HG03442 (cell line): ENCODE data around the gene HMOX2.
A peak's percentile ranks its signal among the peaks of the same experiment; 100 is the strongest.

Experiments
- ATAC-seq: cut with Tn5 transposase; IDR thresholded peaks from one replicate; pipeline ENCODE4 v1.9.1; 2021; ENCODE audit warnings: mild to moderate bottlenecking, moderate library complexity; ENCODE audit not compliant: unreplicated experiment

HMOX2 gene, protein sequence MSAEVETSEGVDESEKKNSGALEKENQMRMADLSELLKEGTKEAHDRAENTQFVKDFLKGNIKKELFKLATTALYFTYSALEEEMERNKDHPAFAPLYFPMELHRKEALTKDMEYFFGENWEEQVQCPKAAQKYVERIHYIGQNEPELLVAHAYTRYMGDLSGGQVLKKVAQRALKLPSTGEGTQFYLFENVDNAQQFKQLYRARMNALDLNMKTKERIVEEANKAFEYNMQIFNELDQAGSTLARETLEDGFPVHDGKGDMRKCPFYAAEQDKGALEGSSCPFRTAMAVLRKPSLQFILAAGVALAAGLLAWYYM

DNA sequence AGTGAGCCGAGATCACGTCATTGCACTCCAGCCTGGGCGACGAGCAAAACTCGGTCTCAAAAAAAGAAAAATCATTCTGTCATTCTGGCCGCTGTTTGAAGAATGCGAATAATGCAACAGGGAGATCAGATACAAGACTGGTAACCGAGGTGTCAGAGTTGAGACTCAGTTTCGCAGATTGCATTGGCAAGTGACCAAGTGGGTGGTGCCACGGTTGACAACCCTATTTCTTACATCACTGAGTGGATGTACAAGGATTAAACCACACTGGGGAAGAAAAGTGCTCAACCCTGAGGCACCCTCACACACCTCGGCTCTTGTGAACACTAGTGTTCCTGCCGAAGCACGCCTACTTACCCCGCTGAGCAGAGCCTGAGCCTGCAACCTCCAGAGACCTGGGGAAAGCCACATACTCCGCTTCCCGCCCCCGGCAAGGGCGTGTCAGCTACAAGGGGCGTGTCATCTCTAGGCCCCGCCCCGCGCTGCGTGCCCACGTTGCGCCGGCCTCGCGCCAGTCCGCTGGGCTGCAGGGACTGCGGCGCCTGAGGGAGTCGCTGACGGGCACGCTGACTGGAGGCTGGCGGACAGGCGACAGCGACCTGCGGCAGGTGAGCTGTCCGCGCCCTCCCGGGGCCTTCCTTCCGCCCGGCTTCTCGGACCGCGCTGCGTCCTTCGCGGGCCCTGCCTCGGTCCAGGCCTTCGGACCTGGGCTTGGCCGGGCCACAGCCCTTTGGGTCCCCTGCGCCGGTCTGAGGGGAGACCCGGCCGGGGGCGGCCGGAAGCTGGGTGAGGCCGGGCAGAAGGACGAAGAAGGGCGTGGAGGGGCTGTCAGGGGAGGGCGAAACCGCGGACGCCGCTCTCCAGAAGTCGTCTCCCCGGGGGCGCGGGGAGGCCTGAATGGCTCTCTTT lies at the start of gene HMOX2:
TSS of gene HMOX2 (plus strand) at position 519 of the 909 bp plus-strand sequence. CDS start 29,127 bp downstream, outside the sequence.
- peak; percentile 82 for ATAC-seq

DNA sequence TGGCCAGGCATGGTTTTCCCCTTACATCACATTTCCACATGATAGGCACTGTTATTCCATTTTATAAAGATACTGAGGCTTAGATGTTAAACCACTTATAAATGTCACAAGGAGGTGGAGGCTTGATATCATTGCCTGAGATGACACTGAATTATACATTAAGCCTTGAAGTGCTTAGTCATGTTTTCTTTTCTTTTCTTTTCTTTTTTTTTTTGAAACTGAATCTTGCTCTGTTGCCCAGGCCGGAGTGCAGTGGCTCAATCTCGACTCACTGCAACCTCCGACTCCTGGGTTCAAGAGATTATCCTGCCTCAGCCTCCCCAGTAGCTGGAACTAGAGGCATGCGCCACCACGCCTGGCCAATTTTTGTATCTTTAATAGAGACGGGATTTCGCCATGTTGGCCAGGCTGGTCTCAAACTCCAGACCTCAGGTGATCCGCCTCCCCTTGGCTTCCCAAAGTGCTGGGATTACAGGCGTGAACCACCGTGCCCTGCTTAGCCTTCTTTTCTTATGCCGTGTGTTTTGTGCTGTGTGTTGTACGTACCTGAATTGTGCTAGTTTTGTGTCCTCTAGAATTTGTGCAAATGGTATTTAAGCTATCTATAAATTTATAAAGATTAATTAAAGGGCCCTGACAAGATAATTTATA lies 49.4 kb upstream of the HMOX2 start:
- ATAC-seq, result no peak

DNA sequence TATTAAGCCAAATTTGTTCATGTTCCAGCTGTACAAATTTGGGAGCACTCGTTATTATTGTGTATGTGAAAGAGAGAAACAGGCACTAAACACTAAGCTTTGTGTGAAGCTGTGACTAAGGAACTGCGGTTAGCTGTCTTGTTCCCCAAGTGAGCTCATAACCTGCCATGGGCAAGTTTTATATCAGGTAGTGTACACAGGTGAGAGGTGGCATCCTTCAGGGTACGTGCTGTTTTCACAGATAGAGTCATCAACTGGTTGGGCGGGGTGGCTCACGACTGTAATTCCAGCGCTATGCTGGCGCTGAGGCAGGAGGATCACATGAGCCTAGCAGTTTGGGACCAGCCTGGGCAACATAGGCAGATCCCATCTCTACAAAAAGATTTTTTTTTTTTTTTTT lies 47.7 kb upstream of the HMOX2 start:
- no peak for ATAC-seq

DNA sequence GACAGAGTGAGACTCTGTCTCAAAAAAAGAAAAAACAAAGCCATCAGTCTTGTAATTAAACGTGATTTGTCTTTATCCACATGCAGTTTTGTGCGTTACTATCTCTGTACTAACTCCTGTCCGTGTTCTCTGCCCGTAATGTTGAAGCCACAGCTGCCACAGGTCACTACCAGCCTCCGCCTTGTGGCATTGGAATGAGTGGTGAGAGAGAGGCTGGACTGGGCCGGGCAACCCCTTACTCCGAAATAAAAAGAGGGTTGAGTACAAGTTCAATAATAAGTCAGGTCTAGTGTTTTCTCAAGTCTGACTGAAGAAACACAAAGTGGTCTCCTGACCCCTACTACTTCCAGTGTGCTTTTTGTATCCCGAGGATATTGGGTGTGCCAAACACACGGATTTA lies 45.2 kb upstream of the HMOX2 start:
- no peak for ATAC-seq

DNA sequence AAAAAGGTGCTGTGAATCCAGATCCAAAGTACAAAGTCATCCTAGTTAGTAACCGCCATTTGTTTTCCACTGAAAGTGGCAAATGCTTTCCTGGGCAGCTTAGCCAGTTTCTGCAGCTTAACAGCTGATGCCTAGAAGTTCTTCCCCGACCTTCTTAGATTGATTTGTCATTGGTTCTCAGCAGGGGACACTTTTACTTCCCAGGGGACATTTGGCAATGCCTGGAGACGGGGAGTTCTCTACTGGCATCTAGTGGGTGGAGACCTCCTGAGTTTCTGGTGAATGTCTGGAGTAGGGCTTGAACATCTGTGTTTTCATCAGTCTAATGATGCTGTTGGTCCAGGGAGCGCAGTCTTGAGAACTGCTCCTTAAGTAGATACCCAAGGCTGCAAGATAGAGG lies 43.0 kb upstream of the HMOX2 start:
- ATAC-seq, result no peak

DNA sequence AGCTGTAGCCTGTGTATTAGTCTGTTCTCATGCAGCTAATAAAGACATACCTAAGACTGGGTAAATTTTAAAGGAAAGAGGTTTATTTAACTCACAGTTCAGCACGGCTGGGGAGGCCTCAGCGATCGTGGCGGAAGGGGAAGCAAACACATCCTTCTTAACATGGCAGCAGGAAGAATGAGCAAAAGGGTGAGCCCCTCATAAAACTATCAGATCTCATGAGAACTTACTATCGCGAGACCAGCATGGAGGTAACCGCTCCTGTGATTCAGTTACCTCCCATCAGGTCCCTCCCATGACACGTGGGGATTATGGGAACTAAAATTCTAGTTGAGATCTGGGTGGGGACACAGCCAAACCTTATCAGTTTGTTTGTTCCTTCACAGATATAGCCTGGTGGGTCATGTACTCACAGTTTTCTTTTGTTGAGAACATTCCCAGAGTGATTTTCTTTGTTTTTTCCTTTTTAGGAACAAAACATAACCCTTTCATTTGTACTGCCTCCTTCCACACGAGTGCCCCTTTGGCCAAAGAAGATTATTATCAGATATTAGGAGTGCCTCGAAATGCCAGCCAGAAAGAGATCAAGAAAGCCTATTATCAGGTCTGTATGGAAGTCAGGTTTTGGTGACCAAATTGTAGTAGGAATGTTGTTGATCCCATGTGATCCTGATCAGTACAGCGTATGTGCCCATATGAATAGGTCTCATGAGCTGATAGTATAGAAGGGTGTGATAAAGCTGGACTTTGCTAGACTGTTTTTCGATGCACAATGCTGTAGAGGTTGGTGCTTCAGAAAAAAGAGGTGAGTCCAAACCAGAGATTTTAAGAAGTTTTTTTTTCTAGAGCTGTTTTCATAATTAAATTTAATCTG lies 42.0 kb upstream of the HMOX2 start:
- ATAC-seq, result no peak

DNA sequence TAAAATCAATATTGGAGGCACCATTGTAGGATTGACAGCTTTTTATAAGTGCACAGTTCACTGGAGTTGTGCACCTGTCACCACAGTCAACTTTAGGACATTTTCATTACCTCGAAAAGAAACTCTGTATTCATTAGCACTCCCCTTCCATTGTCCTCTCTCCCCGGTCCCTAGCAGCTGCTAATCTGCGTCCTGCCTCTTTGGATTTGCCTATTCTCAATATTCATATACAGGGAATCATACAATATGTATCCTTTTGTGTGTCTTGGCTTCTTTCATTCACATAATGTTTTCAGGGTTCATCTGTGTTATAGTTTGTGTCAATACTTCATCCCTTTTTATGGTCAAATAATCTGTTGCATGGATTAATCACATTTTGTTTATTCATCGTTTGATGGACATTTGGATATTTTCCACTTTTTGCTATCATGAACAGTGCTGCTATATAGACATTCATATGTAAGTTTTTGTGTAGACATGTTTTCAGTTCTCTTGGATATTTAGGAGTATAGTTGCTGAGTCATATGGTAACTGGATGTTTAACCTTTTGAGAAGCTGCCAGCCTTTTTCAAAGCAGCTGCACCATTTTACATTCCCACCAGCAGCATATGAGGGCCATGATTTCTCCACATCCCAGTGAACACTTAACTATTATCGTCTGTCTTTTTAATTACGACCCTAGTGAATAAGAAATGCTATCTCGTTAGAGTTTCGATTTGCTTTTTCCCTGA lies 40.7 kb upstream of the HMOX2 start:
- ATAC-seq, result no peak

DNA sequence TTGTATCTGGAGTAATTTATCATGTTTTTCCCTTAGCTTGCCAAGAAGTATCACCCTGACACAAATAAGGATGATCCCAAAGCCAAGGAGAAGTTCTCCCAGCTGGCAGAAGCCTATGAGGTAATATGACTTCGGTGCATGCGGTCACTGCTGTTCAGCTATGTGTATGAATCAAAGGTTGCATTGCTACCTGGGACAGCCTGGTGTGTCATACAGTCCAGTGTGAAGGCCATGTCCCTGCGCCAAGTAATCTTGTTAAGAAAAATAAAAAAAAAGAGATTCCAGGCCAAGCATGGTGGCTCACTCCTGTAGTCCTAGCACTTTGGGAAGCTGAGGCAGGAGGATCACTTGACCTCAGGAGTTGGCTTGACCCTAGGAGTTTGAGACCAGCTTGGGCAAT lies 38.8 kb upstream of the HMOX2 start:
- ATAC-seq, result no peak

DNA sequence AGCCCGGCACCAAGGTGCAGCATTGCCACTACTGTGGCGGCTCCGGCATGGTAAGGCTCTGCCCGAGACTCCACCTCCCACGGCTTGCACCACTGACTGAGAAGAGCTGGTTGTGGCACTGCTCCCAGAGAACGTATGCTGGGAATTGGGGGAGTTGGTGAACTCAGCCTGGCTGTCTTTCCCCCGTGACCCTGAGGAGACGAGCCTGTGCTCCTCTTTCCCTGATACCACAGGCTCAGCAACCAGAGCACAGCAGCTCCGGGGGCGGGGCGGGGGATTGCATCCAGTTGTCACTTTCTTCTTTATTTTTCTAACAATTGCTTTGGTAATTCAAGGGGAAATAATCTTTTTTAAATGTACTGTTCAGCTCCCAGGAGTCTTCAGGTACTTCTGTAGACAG lies 33.8 kb upstream of the HMOX2 start:
- ATAC-seq, result no peak

DNA sequence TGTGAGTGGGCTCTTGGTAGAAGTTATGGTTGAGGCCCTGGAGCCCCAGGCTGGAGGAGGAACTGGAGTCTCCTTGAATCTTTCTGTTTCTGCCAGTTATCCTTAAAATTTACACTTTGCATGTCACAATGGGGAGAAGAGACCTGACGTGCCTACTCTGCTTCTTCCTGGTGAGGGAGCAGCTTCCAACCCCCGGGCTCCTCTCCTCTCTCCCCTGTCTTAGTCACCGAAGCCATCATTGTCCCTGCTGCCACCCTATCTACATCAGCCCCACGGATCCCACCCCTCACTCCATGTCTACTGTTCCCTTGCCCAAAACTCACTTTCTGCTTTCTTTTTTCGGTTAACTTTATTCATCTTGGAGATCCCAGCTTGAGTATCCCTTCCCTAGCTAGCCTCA lies 32.9 kb upstream of the HMOX2 start:
- no peak for ATAC-seq

DNA sequence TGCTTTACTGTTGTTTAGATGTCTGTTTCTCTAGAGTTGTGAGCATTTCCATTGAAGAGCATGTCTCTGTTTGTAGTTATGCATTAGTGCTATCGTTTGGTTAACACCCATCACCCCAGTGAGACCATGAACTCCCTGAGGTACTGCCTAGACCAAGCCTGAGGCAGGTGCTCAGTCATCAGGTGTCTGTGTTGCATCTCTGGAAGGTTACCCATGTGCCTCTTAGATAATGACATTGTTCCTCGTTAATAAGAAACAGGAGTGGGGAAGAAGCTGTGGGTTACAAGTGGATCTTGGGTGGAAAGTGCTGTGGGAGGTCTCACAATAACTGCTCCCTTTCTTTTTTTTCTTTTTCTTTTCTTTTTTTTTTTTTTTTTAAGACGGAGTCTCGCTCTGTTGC lies 32.2 kb upstream of the HMOX2 start:
- ATAC-seq, result no peak

DNA sequence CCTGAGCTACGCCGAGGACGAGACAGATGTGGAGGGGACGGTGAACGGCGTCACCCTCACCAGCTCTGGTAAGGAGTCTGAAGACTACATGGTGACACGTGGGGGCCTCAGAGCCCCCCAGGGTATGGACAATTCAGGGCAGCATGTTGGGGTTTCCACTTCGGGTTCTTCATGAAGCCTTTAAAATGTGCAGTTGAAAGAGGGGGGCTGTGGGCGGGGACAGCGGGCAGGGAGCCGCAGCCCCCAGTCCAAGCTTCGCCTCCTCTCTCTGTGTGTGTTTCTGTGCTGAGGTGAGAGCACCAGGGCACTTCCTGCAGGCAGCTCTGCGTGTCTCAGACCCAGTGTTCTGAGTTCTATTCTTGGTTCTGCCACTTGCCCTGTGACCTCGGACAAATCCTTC lies 25.8 kb upstream of the HMOX2 start:
- ATAC-seq, result no peak

DNA sequence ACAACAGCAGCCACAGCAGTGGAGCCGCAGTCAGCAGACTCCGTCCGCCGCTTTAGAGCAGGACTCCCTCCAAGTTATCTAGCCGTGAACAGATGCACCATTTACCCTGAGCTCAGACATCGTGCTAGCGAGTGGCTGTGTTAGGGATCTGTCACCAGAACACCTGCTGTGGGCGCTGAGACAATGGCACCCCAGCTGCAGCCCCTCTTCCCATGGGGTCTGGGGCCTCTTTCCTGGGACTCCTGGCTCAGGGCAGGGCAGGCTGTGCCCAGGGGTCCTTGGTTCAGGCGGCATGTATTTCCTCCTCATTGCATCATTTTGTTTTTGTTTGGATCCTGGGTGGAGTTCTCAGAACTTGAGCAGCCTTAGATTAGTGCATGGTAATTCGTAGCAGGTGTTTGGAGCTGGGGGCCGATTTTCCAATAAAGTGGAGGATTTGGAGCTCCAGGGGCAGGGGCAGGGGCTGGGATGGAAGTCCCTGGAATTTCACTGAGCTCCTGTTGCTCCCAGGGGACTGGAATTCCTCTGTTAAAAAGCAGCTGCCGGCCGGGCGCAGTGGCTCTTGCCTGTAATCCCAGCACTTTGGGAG lies 25.2 kb upstream of the HMOX2 start:
- ATAC-seq, result no peak

DNA sequence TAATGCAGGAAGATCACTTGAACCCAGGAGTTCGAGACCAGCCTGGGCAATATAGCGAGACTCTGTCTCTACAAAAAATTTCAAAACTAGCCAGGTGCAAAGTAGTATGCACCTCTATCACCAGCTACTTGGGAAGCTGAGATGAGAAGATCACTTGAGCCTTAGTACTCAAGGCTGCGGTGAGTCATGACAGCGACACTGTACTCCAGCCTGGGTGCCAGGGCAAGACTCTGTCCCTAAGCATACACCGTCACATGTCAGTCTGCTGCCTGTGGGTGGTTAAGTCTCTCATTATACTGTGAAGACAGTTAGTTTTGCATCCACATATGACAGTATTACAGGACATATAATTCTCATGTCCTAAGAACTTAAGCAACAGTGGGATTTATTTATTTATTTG lies 23.5 kb upstream of the HMOX2 start:
- ATAC-seq, result no peak

DNA sequence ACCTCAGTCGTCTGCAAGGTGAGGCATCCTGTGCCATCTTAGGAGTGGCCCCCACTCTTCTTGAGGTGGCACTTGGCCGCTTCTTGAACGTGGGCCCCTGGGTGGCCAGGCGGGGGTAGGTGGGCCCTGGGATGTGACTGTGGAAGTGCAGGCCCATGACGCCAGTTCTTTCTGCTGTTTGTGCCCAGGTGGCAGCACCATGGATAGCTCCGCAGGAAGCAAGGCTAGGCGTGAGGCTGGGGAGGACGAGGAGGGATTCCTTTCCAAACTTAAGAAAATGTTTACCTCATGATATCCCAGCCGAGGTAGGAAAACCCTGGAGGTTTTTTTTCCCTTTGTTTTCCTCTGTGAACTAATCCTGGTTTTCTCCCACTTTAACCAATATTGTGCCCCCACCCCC lies 21.6 kb upstream of the HMOX2 start:
- no peak for ATAC-seq

DNA sequence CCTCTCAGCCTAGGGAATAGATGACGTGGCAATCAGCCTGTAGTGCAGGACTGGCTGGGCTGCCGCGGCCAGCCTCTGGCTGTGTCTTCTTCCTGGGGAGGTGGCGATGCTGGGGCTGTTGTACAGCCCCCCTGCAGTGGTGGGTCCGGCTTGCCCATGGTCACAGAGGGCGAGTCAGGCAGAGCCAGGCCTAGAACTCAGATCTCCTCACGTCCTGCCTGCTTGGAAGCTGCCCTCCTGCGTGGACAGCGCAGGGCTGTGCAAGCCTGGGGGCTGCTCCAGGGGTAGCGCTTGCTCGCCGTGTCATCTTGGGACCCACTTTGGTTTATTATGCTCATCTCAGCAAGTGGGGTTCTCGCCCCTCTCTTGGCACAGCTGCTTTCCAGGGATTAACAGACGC lies 21.1 kb upstream of the HMOX2 start:
- no peak for ATAC-seq

DNA sequence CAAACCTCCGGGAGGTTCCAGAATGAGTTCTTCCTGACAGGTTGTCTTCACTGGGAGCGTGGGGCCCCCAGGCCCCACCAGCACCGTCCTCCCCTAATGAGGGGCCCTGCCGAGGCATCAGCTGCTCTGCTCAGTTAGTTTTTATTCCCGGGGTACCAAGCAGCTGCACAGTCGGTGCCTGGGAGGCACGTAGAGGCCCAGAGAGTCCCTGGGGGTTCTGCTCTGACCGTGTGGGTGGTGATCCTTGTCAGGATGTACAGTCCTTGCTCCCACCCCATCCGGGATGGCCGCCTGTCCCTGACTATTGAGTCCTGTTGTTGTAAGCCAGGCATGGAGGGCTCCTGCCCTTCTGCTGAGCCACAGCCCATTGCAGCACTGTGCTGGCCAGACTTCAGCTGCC lies 20.2 kb upstream of the HMOX2 start:
- ATAC-seq, result no peak

DNA sequence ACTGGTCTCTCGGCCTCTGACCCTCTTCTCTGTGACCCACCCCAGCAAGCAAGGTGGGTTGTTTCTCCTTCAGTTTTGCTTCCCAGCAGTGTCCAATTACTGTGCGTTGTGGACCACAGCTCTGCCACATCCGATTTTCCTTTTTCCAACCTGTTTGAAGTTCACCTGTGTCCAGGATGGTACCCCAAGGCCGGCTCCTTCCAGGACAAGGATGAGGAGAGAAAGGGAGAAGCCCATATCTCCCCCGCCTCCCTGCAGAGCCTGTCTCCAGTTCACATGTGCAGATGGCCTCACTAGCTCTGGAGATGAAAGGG lies 15.3 kb upstream of the HMOX2 start:
- ATAC-seq, result no peak

DNA sequence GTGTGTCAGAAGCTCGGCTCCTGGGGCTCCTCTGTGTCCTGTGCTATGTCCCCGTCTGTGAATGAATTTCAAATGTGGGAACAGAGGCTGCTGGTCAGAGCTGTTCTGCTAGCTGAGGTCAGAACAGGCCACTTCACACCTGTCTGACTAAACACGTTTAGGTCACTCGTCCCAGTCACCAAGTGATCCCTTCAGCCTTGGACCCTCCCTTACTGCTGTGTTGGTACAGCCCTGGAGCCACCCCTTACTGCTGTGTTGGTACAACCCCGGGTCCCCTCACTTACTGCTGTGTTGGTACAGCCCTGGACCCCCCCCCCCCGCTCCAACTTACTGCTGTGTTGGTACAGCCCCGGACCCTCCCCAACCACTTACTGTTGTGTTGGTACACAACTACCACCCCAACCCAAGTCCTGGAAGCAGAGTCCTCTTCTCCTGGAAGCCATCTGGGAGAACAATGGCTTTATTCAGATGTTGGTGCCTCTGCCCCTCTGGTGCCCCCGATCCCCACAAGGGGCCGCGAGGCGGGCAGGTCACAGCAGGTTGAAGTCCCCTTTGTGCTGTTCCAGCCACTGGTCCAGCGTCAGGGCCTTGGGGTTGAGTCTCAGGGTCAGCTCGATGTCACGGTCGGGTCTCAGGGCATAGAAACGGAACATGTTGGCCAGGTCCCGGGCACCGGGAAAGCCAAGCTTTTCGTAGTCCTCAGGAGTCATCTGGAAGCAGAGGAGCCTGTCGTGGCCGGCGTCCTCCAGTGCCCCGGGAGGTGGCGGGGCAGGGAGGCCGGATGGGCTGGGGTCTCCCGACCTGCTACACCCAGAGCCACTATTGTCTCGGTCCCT lies 14.7 kb upstream of the HMOX2 start:
- no peak for ATAC-seq
